ENCODE data around the gene LRP1. TPM values are rescaled to one million over a fixed set of nuclear protein-coding genes. Genes with fewer than 3 reads are reported as not detected.
A peak's percentile ranks its signal among the peaks of the same experiment; 100 is the strongest.

Gene LRP1
- polyA plus RNA-seq, 1 experiment = 117 TPM

DNA sequence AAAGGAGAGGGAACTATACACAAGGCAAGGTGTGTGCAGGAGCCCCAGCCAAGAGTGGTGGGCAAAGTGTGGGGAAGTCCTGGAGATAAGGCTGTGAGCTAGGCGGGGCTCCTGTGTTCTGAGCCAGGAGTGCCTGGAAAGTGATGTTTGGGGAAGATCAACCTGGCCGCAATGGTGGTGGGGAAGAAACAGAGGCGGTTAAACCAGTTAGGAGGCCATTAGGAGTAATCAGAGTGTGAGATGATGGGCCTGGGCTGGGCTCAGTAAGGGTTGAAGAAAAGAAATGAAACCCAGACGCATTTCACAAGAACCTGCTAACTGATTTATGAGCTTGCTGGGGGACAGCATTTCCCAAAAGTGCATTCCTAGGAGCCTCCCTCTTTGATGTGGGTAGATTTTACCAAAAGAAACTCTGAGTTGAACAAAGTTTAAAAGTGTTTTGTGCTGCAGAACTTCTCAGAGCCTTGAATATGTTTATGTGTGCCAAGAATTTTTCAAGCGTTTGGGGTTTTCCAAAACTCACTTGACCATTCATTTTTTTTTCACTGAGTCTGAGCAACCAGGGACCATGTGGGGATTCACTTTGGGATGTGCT, 53.4 kb downstream of the LRP1 start:
- no peak overlapping the region for H3K4me3 ChIP-seq (ENCODE audit: low read depth, low read length)
- ChIA-PET POLR2A (interaction anchor here (0.6 kb wide), 1 partner anchor 54 kb away, joined by 5 read pairs; the partner anchor contains the start of gene LRP1), CTCF (interaction anchor here (1.0 to 12.5 kb wide), 8 partner anchors 9 to 70 kb away, joined by 3 to 181 read pairs (median 6); partner anchors contain the start of genes LRP1 and STAT6)
- peak; percentile 77 for DNase-seq (ENCODE audit: low read depth)
- TF ChIP-seq CTCF (IDR thresholded peaks at IDR 0.05; ENCODE audit: insufficient read depth, low read depth, low read length) = no peak
- no peaks in the 10 kb centered on the region for H3K27me3 ChIP-seq (ENCODE audit: control insufficient read depth, insufficient read depth, low read length)
- H3K36me3 ChIP-seq (ENCODE audit: control insufficient read depth, insufficient read depth, low read length) = peaks cover 85% of the 10 kb centered on the region

GRCh38 chr12:57182918-57183575, 54.8 kb downstream of the LRP1 start:
- CTCF ChIA-PET = interaction anchor here (0.7 to 12.5 kb wide), 18 partner anchors 8 to 113 kb away, joined by 3 to 181 read pairs (median 4); partner anchors contain the start of genes LRP1 and STAT6
- TF ChIP-seq CTCF (IDR thresholded peaks at IDR 0.05; ENCODE audit: insufficient read depth, low read depth, low read length) = peak; percentile 84

DNA sequence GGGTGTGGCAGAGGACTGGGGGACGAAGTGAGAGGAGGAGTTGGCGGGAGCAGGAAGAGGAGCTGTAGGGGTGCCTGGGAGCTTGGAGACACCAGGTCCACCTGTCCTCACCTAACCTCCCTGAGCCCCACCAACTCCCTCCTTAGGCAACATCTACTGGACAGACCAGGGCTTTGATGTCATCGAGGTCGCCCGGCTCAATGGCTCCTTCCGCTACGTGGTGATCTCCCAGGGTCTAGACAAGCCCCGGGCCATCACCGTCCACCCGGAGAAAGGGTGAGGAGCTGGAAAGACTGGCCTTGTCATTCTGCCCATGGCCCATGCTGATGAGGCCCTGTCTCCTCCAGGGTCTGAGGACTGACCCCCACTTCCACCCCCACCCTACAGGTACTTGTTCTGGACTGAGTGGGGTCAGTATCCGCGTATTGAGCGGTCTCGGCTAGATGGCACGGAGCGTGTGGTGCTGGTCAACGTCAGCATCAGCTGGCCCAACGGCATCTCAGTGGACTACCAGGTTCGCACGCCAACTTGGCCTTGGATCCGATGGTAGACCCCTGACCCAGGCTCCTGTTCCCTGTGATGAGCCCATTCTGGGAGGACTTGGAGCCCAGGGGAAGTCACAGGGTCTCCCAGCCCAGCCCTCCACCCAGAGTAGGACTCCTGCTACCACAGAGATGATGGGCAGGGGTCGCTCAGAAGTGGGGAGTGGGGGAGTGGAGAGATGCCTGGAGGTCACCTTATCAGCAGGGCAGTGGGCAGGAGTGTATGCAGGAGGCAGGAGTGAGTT, 55.8 kb downstream of the LRP1 start:
- ChIA-PET POLR2A (interaction anchor here (0.6 kb wide), 1 partner anchor 63 kb away, joined by 3 read pairs; no protein-coding TSS in a partner anchor), CTCF (interaction anchor here (0.6 to 12.5 kb wide), 14 partner anchors 9 to 1266 kb away, joined by 3 to 181 read pairs (median 4); partner anchors contain the start of genes LRP1 and STAT6)
- peaks cover 85% of the 10 kb centered on the region for H3K36me3 ChIP-seq (ENCODE audit: control insufficient read depth, insufficient read depth, low read length)
- H3K27me3 ChIP-seq (ENCODE audit: control insufficient read depth, insufficient read depth, low read length) = no peaks in the 10 kb centered on the region
- no peak for DNase-seq (ENCODE audit: low read depth)
- H3K4me3 ChIP-seq (ENCODE audit: low read depth, low read length) = no peak overlapping the region
- TF ChIP-seq CTCF (IDR thresholded peaks at IDR 0.05; ENCODE audit: insufficient read depth, low read depth, low read length) = no peak

More at GRCh38 chr12:57182918-57183575, 54.8 kb downstream of the LRP1 start:
- no peaks in the 10 kb centered on the region for H3K27me3 ChIP-seq (ENCODE audit: control insufficient read depth, insufficient read depth, low read length)
- peaks cover 85% of the 10 kb centered on the region for H3K36me3 ChIP-seq (ENCODE audit: control insufficient read depth, insufficient read depth, low read length)
- H3K4me3 ChIP-seq (ENCODE audit: low read depth, low read length) = no peak overlapping the region
- POLR2A ChIA-PET = no interaction called here
- no peak for DNase-seq (ENCODE audit: low read depth)

DNA sequence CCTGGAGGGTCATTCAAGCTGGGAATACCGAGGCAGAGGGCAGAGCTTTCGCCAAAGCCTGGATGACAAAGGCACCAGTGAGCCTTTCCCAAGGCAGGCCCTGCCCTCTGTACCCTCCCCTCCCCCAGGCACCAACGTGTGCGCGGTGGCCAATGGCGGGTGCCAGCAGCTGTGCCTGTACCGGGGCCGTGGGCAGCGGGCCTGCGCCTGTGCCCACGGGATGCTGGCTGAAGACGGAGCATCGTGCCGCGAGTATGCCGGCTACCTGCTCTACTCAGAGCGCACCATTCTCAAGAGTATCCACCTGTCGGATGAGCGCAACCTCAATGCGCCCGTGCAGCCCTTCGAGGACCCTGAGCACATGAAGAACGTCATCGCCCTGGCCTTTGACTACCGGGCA, 57.1 kb downstream of the LRP1 start:
- POLR2A ChIA-PET = no interaction called here
- no peak for DNase-seq (ENCODE audit: low read depth)
- CTCF ChIA-PET = interaction anchor here (1.0 to 12.5 kb wide), 5 partner anchors 9 to 74 kb away, joined by 3 to 181 read pairs (median 13); partner anchors contain the start of gene LRP1
- no peak for TF ChIP-seq CTCF (IDR thresholded peaks at IDR 0.05; ENCODE audit: insufficient read depth, low read depth, low read length)
- H3K27me3 ChIP-seq (ENCODE audit: control insufficient read depth, insufficient read depth, low read length) = no peaks in the 10 kb centered on the region
- no peak overlapping the region for H3K4me3 ChIP-seq (ENCODE audit: low read depth, low read length)
- H3K36me3 ChIP-seq (ENCODE audit: control insufficient read depth, insufficient read depth, low read length) = peaks cover 84% of the 10 kb centered on the region
